Fibroblast of skin of back (primary cell): ENCODE data around the gene CARD10.

Source experiments
- DNase-seq: peaks from one replicate; pipeline ENCODE4 v3.0.0-alpha.2; 2013

CARD10 gene

GRCh38 chr22:37502342-37503182 lies 16.7 kb downstream of the CARD10 start:
- no peak for DNase-seq

GRCh38 chr22:37501610-37502341 lies 17.4 kb downstream of the CARD10 start:
- peak; percentile 83 for DNase-seq

GRCh38 chr22:37500745-37501609 lies 18.2 kb downstream of the CARD10 start:
- no peak for DNase-seq

GRCh38 chr22:37499789-37500540 lies 19.2 kb downstream of the CARD10 start:
- no peak for DNase-seq

GRCh38 chr22:37499027-37499707 lies 20.0 kb downstream of the CARD10 start:
- no peak for DNase-seq

- DNase-seq, result no peak
Measured at GRCh38 chr22:37498289-37498909, 20.8 kb downstream of the CARD10 start.

- DNase-seq, result peak; percentile 95
Measured at GRCh38 chr22:37497062-37497599, 22.1 kb downstream of the CARD10 start.

GRCh38 chr22:37496651-37497050 lies 22.6 kb downstream of the CARD10 start:
- DNase-seq, result peak; percentile 69

- no peak for DNase-seq
Measured at GRCh38 chr22:37493979-37494378, 25.2 kb downstream of the CARD10 start.

GRCh38 chr22:37492428-37493344 lies 26.5 kb downstream of the CARD10 start:
- DNase-seq, result peak; percentile 58

GRCh38 chr22:37491559-37492427 lies 27.4 kb downstream of the CARD10 start:
- no peak for DNase-seq

GRCh38 chr22:37491106-37491505 lies 28.1 kb downstream of the CARD10 start:
- DNase-seq, result no peak

GRCh38 chr22:37489983-37490382 lies 29.2 kb downstream of the CARD10 start:
- no peak for DNase-seq

- no peak for DNase-seq
Measured at GRCh38 chr22:37488337-37489135, 30.7 kb downstream of the CARD10 start.

- no peak for DNase-seq
Measured at GRCh38 chr22:37487571-37487970, 31.6 kb downstream of the CARD10 start.

GRCh38 chr22:37487129-37487528 lies 32.1 kb downstream of the CARD10 start:
- no peak for DNase-seq

- peak; percentile 30 for DNase-seq
Measured at GRCh38 chr22:37486224-37486845, 32.9 kb downstream of the CARD10 start, which contains the start of gene MFNG. Gene MFNG (minus strand): TSS chr22:37486384. CDS start chr22:37486177, 207 bp downstream.
